Suprapubic skin (tissue), 4 donors: ENCODE data around the gene TMEM207. TPM values are rescaled to one million over a fixed set of nuclear protein-coding genes. Genes with fewer than 3 reads are reported as not detected.
A peak's percentile ranks its signal among the peaks of the same experiment; 100 is the strongest.

Experiments used
- DNase-seq, 2 donors: peaks; one replicate each; pipeline ENCODE4 v3.0.0-alpha.2; 2019; ENCODE audit warnings: low spot score in 2 of 2
- H3K27ac ChIP-seq: fragments of 200-600 bp; sonication (generic); one replicate; pipeline ENCODE4 v1.5.1; 2019
- H3K27me3 ChIP-seq: fragments of 200-600 bp; sonication (generic); one replicate; pipeline ENCODE4 v1.5.1; 2019
- H3K36me3 ChIP-seq: fragments of 200-600 bp; sonication (generic); one replicate; pipeline ENCODE4 v1.5.1; 2019
- H3K4me1 ChIP-seq: fragments of 200-600 bp; sonication (generic); one replicate; pipeline ENCODE4 v1.5.1; 2019
- H3K4me3 ChIP-seq: fragments of 200-600 bp; sonication (generic); one replicate; pipeline ENCODE4 v1.5.1; 2019; ENCODE audit warnings: mild to moderate bottlenecking
- H3K9me3 ChIP-seq: fragments of 200-600 bp; sonication (generic); one replicate; pipeline ENCODE4 v1.5.1; 2019
- EP300 ChIP-seq: sonication (generic); formaldehyde crosslinking; IDR thresholded peaks from one replicate; pipeline ENCODE4 v1.6.1; 2017; ENCODE audit warnings: antibody characterized with exemption
- POLR2A ChIP-seq, 2 donors: fragments of 450-650 bp; IDR thresholded peaks; one replicate each; pipeline ENCODE4 v1.6.1; 2017; ENCODE audit warnings: antibody characterized with exemption in 2 of 2, mild to moderate bottlenecking in 2 of 2, moderate library complexity in 2 of 2
- POLR2AphosphoS5 ChIP-seq, 3 donors: sonication (generic); formaldehyde crosslinking; IDR thresholded peaks; one replicate each; pipeline ENCODE4 v1.6.1; 2017; ENCODE audit warnings: antibody characterized with exemption in 3 of 3
- WGBS: methylation state at CpG from one replicate; pipeline ENCODE4 v1.1.5; 2018; 5-methylcytosine and 5-hydroxymethylcytosine counted together
- total RNA-seq, 4 donors: library from RNA; depleted of rRNA; stranded (reverse); fragments of >200 nt; gene quantifications; one replicate each; pipeline ENCODE4 v1.1.0, GENCODE V29; 2016
- TF ChIP-seq, protein P1 (sequence below), 2 donors: fragments of 200-600 bp in 1 of 2; fragments of 450-650 bp in 1 of 2; sonication (generic) in 1 of 2; IDR thresholded peaks; one replicate each; pipeline ENCODE4 v1.5.1; 2016 to 2019; ENCODE audit warnings: antibody characterized with exemption in 2 of 2, mild to moderate bottlenecking in 1 of 2, moderate library complexity in 1 of 2

The TMEM207 gene
- total RNA-seq, 4 donors from 2014 or later, result not detected

DNA sequence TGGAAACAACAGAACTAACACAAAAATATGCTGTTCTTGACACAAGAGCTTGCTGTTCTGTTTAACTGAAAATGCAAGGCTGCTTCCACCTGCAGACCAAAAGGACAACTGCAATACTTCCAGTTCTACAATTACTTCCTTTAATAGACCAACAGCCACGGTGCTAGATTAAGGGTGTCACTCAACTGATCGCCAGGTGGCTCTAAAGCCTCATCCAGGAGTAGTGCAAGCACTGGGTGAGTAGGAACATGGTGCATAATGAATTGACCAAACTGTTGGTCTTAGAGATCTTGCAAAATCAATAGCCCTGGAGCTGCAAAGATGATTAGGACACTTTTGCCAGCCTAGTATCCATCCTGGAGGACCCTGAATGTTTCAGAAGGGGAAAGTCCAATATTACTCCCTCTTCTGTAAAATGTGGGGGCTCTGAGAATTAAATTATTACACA, 65.4 kb downstream of the TMEM207 start:
- no peak for DNase-seq
- Histone ChIP-seq H3K36me3 (no peaks in the 10 kb centered on the region), H3K4me3 (no peak overlapping the region), H3K27ac (no peak overlapping the region), H3K9me3 (no peaks in the 10 kb centered on the region), H3K4me1 (peaks cover 20% of the 10 kb centered on the region), H3K27me3 (no peaks in the 10 kb centered on the region)
- WGBS, result 25% methylated on average over 2 of the region's 2 CpGs
- no peak for TF ChIP-seq POLR2AphosphoS5 (IDR thresholded peaks at IDR 0.05)
- TF ChIP-seq, protein P1, sequence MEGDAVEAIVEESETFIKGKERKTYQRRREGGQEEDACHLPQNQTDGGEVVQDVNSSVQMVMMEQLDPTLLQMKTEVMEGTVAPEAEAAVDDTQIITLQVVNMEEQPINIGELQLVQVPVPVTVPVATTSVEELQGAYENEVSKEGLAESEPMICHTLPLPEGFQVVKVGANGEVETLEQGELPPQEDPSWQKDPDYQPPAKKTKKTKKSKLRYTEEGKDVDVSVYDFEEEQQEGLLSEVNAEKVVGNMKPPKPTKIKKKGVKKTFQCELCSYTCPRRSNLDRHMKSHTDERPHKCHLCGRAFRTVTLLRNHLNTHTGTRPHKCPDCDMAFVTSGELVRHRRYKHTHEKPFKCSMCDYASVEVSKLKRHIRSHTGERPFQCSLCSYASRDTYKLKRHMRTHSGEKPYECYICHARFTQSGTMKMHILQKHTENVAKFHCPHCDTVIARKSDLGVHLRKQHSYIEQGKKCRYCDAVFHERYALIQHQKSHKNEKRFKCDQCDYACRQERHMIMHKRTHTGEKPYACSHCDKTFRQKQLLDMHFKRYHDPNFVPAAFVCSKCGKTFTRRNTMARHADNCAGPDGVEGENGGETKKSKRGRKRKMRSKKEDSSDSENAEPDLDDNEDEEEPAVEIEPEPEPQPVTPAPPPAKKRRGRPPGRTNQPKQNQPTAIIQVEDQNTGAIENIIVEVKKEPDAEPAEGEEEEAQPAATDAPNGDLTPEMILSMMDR (IDR thresholded peaks at IDR 0.05), result peak; percentile 27 to 47
- TF ChIP-seq POLR2A (IDR thresholded peaks at IDR 0.05), result no peak
- no peak for TF ChIP-seq EP300

GRCh38 chr3:190382082-190382481, 67.6 kb downstream of the TMEM207 start:
- H3K27ac ChIP-seq, result no peak overlapping the region
- H3K4me1 ChIP-seq, result peaks cover 33% of the 10 kb centered on the region
- no peaks in the 10 kb centered on the region for H3K9me3 ChIP-seq
- H3K4me3 ChIP-seq, result no peak overlapping the region
- no peaks in the 10 kb centered on the region for H3K36me3 ChIP-seq
- DNase-seq, result no peak
- TF ChIP-seq POLR2AphosphoS5 (IDR thresholded peaks at IDR 0.05), result no peak
- no peak for TF ChIP-seq POLR2A (IDR thresholded peaks at IDR 0.05)
- TF ChIP-seq, protein P1 (IDR thresholded peaks at IDR 0.05), result no peak
- TF ChIP-seq EP300, result no peak
- no peaks in the 10 kb centered on the region for H3K27me3 ChIP-seq

- no peak for TF ChIP-seq POLR2A (IDR thresholded peaks at IDR 0.05)
- TF ChIP-seq EP300, result no peak
- TF ChIP-seq, protein P1 (IDR thresholded peaks at IDR 0.05), result no peak
- TF ChIP-seq POLR2AphosphoS5 (IDR thresholded peaks at IDR 0.05), result no peak
- Histone ChIP-seq H3K36me3 (no peaks in the 10 kb centered on the region), H3K4me1 (peaks cover 32% of the 10 kb centered on the region), H3K4me3 (no peak overlapping the region), H3K27me3 (no peaks in the 10 kb centered on the region), H3K9me3 (no peaks in the 10 kb centered on the region), H3K27ac (no peak overlapping the region)
- DNase-seq, result no peak
These were observed 68.3 kb downstream of the TMEM207 start for GRCh38 chr3:190381441-190381840.

GRCh38 chr3:190380184-190380583, 69.5 kb downstream of the TMEM207 start:
- H3K27ac ChIP-seq, result no peak overlapping the region
- DNase-seq, result no peak
- no peak overlapping the region for H3K4me3 ChIP-seq
- no peaks in the 10 kb centered on the region for H3K36me3 ChIP-seq
- no peaks in the 10 kb centered on the region for H3K9me3 ChIP-seq
- H3K4me1 ChIP-seq, result peaks cover 32% of the 10 kb centered on the region
- no peaks in the 10 kb centered on the region for H3K27me3 ChIP-seq
- TF ChIP-seq POLR2AphosphoS5 (IDR thresholded peaks at IDR 0.05), result no peak
- no peak for TF ChIP-seq POLR2A (IDR thresholded peaks at IDR 0.05)
- TF ChIP-seq EP300, result no peak
- TF ChIP-seq, protein P1 (IDR thresholded peaks at IDR 0.05), result no peak

Other genes with a start within 250 kb of the TMEM207 start
- 100 to 1,000 TPM; 524 to 822 (median 675) TPM for gene CLDN1, start 127.5 kb downstream of the TMEM207 start, total RNA-seq
- gene CLDN16, start 61.7 kb downstream of the TMEM207 start, total RNA-seq, result 10 to 100 TPM in 1 of 4 donors, 1 to 10 TPM in 3; 1.7 to 12.8 (median 2.1) TPM
- gene IL1RAP, start 64.2 kb upstream of the TMEM207 start, total RNA-seq, result 10 to 100 TPM; 27.5 to 44.0 (median 29.5) TPM